Measurements from ENCODE around the gene SNED1.

Gene SNED1

DNA sequence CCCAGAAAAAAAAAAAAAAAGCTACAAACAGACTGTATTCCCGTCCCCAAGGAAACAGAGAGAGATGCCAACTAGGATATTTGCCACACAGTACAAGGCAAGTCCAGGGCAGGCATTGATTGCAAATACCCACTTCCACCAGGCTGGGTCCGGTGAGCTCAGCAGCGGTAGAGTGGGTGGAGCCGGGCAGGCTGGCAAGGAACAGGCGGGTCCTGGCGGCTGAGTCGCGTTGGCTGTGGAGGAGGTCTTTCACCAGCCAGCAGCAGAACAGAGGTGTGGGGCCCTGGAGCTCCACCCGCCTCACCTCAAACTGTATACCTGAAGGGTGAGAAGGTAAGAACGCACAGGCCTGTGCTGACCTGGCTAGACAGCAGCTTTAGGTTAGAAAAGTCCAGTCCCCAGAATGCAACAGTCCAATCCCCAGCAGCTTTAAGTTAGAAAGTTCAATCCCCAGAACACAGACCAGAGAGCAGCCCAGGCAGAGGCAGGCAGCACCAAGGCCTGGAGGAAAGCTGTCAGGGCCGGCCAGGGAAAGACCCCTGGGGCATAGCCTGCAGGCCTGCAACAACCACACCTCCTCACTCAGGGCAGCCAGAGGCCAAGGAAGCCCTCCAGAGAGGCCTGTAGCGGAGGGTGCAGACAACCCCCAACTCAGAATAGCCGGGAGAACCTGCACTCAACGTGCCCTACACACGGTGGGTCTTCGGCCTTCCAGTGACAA is 125.6 kb downstream of the SNED1 start:
- DNase-seq (ENCODE audit: low read depth in 4 of 4, low spot score in 1 of 4): no peak

DNA sequence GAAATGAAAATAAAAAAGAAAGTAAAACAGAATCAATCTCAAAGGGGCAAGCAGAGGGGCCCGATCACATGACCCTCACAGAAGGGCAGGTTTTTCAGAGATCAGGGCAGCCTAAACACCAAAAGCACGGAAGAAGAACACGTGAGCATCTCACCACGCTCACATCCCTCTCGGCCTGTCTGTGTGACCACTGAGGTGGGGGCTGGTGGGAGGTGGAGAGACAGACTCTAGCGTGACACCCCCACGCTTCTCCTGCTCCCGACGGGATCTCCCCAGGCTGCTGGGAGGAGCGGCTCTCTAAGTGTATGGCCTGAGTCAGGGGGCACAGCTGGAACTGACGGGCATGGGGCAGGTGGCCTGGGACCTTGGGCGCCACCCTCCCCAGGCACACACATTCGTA is 127.2 kb downstream of the SNED1 start:
- no peak for DNase-seq (ENCODE audit: low read depth in 4 of 4, low spot score in 1 of 4)

DNA sequence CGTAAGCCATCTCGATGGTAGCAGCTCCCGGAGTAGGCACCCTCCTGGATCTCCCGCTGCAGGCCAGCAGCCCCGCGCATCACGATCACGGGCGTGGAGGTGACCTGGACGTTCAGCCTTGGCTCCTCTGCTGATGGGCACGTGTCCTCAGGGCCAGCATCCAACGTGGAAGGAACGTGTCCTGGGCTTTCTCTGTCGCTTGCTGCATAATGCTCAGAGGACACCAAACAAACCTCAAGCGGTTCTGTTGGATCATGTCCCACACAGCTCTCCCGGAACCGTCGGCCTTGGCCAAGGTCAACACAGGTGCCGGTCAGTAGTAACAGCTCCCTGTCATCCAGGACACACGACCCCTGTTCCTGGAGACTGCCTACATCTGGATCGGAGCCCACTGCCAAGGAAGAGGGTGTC is 127.8 kb downstream of the SNED1 start:
- DNase-seq (ENCODE audit: low read depth in 4 of 4, low spot score in 1 of 4): no peak

DNA sequence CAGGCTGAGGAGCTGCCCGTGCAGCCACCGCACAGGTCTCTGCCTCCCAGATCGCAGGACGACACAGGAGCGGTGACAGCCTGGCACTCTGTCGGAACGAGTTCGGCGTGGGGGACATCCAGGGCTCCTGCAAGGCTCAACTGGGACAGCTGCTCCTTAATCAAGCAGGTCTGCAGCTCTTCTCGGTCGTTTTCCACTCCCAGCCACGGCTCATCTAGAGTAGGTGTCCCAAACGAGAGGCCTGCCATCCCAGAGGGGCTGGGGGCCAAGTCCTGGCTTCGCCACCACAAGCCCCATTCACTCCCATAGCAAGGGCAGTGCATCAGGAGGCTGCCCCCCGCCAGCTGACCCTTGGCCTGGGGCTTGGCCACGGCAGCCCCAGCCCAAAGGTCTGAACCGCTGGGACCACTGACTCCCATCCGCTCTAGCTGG is 128.4 kb downstream of the SNED1 start:
- no peak for DNase-seq (ENCODE audit: low read depth in 4 of 4, low spot score in 1 of 4)

DNA sequence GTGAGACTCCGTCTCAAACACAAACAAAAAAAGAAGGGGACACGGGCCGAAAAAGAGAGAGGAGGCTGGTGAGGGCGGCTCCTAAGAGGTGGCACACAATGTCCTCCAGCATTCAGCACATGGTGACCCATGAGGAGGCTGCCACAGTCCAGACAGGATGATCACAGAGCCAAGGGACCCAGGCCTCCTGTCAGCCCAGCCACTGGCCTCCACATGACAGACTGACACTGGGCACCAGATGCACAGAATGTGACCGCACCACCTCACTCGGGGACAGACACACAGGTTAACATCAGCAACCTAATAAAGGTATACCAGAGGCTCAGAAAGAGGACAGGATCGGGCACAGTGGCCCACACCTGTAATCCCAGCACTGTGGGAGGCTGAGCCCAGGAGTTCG is 129.8 kb downstream of the SNED1 start:
- no peak for DNase-seq (ENCODE audit: low read depth in 4 of 4, low spot score in 1 of 4)

DNA sequence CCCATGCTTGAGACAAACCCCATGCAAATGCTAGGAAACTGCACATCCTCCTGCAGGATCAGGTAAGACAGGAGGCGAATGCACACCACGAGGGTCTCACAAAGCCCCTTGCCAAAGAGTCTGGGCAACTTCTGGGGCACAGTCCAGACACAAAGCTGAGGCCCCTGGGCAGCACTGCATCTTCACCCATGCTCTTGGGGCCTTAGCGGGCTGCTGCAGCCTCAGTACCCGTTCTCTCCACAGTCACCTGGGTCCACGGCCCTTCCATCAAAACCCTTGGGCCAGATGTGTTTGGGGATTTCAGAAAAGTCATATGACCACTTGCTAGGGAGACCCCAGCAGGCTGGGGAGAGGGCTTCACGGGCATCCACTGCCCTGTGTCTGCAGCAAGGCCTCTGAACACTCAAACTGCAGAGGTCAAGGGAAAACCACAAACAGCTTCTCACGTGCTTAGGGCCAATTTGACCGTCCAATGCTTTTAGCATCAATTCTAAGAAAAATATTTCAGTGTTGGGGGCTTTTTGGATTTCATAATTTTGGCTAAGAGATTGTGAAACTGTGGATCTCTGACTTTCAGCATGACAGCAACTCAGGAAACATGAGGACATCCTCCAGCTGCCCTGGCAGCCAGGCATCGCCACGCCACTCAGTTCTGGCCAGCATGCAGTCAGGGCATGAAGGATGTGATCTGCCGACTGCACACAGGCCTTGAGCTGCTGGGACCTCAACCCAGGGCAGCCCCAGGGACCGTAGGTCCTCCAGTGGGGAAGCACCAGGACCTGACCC is 130.9 kb downstream of the SNED1 start:
- DNase-seq (ENCODE audit: low read depth in 4 of 4, low spot score in 1 of 4): no peak

DNA sequence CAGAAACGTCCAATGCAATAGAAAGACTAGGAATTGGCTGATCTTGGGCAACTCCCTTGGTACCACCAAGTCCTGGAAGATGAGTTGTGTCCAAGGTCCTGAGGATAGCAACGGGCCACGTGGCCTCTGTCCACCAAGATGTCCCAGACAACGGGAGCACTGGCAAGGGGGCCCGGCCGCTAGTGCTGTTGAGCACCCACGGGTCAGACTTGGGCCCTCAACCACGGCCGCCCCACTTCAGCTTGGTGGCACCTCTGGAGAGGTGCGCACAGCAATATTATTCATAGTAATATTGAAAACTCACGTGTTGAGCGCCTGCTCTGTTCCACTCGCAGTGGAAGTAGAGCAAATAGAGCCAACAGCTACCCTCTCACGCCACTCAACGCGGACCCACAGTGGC is 131.9 kb downstream of the SNED1 start:
- no peak for DNase-seq (ENCODE audit: low read depth in 4 of 4, low spot score in 1 of 4)

DNA sequence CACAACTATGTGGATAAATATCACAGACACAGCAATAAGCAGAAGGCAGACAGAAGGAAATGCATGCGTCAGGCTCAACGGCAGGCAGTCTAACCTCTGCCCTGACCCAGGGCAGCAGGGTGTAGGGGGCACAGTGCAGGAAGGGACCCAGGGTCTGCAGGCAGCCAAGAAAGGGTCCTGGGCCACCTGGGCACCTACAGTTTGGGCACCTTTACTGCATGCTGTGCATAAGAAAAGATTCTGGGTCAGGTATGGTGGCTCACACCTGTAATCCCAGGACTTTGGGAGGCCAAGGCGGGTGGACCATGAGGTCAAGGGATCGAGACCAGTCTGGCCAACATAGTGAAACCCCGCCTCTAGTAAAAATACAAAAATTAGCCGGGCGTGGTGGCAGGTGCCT is 133.1 kb downstream of the SNED1 start:
- DNase-seq (ENCODE audit: low read depth in 4 of 4, low spot score in 1 of 4): no peak

DNA sequence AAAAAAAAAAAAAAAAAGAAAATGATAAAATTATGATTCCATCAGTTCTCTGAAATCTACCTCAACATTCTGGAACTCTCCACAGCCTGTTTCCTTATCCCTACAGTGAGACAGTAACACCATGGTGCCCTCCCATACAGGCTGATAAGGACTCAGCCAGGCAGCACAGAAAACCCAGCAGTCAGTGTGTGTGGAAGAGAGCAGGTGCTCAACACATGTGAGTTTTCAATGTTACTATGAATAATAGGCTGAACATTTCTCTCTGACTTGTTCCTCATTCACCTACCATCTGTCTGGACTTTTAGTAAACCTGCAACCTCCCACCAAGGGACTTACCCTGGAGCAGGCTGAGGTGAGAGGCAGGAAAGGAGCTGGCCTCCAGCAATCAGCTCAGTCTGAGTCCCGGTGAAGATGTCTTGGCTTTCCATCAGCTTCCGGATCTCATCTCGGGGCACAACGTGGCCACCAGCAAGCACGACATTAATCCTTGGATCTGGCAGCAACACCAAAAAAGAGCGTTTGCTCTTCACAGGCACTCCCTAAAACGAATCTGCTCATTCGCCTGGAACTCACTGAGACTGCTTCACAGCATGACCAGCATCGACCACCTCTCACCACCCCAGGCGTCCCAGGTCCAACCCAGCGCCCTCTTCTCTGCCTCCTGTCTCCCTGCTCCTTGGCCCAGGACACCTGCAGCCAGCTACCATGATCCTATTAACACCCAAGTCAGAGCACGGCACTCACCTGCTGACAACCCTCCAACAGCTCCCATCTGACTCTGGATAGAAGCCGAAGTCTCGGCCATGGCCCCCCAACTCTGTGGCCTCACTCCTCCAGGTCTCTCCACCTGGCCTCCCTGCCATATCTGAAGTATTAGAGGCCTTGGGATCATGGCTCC is 134.4 kb downstream of the SNED1 start:
- DNase-seq (ENCODE audit: low read depth in 4 of 4, low spot score in 1 of 4): no peak

DNA sequence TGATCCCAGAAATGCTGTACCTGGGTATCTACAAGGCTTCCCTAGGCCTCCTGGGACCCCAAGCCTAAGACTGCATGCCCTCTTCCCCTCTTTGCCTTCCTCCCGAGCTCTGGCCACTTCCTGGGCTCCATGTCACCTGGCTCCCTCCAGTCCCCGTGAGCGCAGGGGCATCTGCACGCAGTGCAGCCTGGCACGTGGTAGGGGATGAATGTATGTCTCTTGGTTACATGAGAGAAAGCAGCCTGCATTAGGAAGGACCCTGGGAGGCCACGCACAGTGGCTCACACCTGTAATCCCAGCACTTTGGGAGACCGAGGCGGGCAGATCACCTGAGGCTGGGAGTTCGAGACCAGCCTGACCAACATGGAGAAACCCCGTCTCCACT is 135.0 kb downstream of the SNED1 start:
- DNase-seq (ENCODE audit: low read depth in 4 of 4, low spot score in 1 of 4): no peak

DNA sequence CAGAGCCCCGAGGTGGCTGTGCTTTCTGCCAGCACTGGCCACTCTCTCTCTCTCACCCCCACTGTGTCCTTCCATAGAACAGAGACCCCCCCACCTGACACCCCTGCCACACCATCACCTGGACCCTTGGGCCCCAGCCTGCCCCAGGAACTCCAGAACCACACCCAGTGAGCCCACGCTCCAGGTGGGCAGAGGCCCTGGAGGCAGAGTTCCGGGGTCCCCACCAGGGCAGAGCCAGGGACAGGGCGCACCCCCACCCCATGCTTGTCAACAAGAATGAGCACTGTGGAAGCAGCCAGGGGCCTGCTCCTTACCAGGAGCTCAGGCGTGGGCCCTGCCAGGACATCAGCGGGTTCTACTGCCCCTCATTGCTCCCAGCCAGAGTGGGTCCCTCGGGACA is 136.3 kb downstream of the SNED1 start:
- no peak for DNase-seq (ENCODE audit: low read depth in 4 of 4, low spot score in 1 of 4)

DNA sequence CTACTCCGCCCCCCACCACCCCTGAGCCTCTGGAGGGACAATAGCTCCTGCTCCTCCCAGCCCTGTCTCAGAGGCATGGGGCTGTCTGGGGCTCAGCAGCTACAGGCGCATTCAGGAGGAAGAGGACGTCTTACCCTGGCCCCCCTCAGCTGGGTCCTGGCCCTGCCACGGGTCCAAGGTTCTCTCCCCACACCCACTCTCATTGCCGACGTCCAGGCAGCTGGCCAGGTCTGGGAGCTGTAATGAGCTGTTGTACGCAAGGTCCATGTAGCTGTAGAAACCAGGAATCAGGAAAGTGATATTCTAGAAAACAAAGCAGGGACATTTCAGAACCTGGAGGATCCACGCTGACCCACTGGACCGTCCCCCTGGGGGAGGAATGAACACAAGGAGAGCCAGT is 137.3 kb downstream of the SNED1 start:
- no peak for DNase-seq (ENCODE audit: low read depth in 4 of 4, low spot score in 1 of 4)

DNA sequence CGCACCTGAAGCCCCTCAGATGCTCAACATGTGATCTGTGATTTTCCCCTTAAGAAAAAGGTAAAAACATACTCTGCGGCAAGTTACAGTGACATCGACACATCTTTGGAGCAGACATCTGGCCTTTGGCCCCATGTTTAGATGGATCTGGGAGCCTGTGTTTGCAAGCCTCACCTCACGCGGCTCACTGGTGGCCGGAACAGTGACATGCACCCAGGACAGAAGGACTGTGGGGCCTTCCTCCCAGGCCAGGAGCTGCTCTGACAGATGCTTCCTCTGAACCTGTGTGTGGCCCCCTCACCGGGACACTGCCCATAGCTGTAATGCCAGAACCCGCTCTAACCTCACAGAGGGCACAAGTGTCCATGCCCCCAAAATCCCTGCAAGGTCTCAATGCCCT is 137.8 kb downstream of the SNED1 start:
- DNase-seq (ENCODE audit: low read depth in 4 of 4, low spot score in 1 of 4): no peak

DNA sequence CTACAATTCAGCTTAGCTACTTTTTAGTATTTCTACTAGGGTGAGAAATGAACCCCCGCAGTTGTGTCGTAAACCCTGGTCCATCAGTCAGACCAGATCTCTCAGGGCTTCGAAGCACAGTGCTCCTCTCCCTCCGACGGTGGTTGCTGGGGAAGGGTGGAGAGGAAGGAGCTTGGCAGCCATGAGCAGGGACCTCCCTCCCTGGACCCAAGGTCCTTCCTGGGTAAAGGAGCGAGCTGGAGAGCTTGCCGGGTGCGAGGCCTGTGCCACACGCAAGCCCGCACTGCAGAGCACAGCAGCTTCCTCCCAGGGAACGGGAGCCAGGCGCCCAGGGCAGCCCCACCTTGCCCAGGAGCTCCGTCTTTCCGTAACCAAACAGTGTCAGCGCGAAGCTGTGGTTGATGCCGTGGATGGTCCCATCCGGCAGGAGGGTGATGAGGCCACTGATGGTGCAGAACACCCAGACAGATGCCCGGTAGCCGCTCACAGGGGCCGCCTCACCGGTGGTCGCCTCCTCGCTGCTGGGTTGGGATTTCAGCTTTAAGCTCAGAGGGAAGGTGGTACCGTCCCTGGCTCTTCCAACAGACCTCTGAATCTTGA is 138.3 kb downstream of the SNED1 start:
- no peak for DNase-seq (ENCODE audit: low read depth in 4 of 4, low spot score in 1 of 4)

DNA sequence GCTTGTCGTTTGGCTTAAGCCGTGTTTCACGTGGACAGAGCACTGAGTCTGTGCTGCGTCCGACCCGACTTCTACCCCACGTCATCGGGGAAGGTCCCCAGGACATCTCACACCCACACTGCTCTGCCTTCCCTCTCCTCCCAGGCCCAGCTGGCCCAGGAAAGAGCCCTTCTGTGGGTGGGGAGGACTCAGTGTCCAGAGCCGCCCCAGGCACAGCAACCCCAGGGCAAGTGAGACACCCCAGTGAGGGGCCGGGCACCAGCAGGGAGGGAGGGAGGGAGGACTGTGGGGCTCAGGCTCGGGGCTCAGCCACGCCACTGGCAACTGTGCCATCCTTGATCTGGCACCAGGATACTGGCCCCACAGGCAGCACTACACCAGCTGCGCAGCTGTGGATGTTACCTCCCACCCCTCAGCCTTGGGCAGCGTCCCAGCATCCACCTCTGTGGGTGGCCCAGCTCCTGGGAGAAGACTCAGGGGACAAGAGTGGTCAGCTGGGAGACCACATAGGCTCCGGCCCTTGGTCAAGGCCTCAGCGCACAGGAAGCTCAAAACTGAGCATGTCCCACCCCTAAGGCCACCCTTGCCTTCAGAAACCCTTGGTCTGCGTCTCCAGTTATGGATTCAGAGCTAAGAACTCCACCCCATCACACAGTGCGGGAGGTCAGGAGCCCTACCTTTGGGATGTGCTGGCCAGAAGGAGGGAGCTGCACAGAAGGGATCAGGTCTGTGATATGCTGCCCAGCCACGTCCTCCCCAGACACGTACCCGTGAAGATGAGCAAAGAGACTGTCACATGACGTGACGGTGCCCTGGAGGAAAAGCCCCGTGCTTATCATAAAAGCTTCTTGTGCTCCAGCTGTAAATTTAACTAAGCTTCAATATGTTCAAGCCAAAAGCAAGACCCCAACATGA is 139.1 kb downstream of the SNED1 start:
- DNase-seq (ENCODE audit: low read depth in 4 of 4, low spot score in 1 of 4): no peak

DNA sequence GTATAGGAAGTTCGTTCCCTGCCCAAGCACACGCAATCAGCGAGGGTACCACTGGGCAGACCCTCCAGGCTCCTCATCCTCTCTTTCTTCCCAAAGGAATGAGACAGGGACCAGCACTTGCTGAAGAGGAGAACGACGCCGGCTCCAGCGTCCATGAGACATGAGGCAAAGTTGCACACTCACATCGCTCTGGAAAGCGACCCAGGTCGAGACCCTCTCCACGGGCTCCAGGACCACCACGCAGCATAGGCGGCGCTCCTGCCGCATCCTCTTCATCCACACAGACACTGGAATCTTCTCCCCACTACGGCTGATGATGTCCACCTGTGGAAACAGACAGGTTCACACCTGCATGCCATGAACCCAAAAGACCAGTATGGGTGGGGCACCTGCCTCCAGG is 140.1 kb downstream of the SNED1 start:
- no peak for DNase-seq (ENCODE audit: low read depth in 4 of 4, low spot score in 1 of 4)

DNA sequence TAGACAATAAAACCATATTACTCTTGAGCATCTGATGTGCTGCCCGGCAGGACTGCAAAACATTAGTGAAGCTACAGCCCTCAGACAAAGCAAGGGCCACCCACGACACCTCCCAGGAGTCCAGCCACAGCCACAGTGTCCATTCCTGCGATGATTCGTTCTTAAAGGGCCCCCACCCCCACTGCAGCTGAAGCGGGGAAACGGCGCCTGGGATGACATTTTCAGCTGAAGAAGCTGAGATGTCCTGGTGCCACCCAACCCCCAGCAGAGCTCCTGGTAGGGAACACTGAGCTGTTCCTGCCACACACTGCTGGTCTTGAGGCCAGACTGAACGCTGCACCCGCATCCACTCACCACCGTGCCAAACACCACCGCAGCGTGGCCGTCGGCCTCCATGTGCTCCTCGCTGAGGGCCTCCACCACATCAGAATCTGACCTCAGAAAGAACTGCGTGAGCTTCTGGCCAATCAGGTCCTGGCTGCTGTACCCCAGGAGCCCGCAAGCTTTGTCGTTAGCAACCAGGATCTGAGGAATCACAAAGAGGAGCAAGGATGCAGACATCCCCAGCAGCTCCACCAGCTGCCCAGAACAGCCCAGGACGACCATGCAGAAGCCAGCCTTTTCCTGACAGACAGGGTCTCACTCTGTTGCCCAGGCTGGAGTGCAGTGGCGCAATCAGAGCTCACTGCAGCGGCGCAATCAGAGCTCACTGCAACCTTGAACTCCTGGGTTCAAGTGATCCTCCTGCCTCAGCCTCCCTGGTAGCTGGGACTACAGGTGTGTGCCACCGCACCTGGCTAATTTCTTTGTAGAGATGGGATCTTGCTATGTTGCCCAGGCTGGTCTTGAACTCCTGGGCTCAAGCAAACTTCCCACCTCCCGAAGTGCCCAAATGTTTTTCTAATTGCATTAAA is 141.4 kb downstream of the SNED1 start:
- no peak for DNase-seq (ENCODE audit: low read depth in 4 of 4, low spot score in 1 of 4)

DNA sequence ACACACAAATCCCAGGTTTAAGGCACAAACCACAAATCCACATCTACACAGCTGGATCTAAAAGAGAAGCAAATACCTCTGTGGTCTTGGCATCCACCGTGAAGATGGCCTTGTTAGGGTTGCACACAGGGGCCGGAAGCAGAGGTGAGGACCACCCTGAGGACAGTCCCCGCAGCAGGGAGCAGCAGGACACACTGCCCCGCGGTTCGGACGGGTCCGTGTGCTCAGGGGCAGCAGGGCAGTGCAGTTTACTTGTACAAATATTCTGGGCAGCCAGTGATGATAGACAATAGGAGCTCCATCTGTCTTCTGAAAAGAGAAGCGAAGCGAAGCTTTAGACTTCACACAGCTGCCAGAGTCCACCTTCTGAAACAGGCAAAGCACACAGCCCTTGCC is 142.0 kb downstream of the SNED1 start:
- DNase-seq (ENCODE audit: low read depth in 4 of 4, low spot score in 1 of 4): no peak

DNA sequence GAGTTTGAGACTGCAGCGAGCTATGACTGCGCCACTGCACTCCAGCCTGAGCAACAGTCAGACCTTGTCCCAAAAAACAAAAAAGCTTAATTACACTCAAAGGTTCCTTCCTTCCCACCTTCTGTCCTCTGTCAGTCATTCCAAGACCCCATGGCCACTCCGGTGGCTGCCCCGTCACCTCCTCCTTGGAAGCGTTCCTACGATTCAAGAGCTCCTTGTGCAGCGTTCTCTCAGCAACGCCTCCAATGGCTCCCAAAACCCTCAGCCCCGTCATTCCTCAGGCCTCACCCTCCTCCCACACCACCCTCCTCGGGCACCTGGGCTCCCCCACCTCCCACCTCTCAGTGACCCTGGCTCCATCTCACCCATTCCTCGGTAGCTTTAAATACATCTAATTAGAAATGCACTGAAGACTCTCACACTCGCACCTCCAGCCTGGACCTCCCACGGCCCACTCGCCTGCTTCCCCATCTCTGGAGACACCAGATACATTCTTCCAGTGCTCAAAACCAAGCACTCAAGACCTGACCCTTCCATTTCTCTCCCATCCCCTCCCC is 142.9 kb downstream of the SNED1 start:
- DNase-seq (ENCODE audit: low read depth in 4 of 4, low spot score in 1 of 4): no peak

All from stimulated activated CD4-positive, alpha-beta T cell treated with anti-CD3 and anti-CD28 coated beads, Interleukin-1b, Interleukin-23, amount 100 ng/mL, for 24 hours (primary cell).